ENCODE measurements around the gene PDE12.

DNA sequence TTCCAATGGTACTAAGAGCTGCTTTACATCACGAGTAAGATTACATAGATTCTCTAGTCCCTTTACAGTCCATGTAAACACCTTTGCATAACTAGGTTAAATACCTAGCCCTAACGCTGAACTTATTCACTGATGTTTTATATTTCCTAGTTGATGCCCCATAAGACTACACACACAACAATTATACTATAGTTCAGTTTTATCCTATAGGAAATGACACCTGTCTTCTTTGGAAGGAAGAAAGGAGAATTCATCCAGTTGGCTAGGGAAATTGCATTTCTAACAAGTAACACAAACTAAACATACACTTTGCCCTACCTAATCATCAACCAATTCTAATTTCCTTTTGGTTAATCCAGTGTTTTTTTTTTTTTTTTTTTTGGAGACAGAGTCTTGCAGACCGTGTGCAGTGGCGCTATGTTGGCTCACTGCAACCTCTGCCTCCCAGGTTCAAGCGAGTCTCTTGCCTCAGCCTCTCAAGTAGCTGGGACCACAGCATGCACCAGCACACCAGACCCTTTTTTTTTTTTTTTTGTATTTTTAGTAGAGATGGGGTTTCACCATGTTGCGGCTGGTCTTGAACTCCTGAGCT, 13.9 kb downstream of the PDE12 start:
- TF ChIP-seq, protein P1, sequence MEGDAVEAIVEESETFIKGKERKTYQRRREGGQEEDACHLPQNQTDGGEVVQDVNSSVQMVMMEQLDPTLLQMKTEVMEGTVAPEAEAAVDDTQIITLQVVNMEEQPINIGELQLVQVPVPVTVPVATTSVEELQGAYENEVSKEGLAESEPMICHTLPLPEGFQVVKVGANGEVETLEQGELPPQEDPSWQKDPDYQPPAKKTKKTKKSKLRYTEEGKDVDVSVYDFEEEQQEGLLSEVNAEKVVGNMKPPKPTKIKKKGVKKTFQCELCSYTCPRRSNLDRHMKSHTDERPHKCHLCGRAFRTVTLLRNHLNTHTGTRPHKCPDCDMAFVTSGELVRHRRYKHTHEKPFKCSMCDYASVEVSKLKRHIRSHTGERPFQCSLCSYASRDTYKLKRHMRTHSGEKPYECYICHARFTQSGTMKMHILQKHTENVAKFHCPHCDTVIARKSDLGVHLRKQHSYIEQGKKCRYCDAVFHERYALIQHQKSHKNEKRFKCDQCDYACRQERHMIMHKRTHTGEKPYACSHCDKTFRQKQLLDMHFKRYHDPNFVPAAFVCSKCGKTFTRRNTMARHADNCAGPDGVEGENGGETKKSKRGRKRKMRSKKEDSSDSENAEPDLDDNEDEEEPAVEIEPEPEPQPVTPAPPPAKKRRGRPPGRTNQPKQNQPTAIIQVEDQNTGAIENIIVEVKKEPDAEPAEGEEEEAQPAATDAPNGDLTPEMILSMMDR (conservative IDR thresholded peaks at IDR 0.05; ENCODE audit: low read depth, low read length), result no peak
- TF ChIP-seq EZH2 (IDR thresholded peaks at IDR 0.05; ENCODE audit: low read length, unreplicated experiment), result no peak

All from PC-3 (cell line).